K562 treated with DMSO at 1 percent for 48 hours (cell line): ENCODE results near the gene SLC25A5. TPM values are rescaled to one million over a fixed set of nuclear protein-coding genes. Genes with fewer than 3 reads are reported as not detected.

Experiments used
- total RNA-seq: library from RNA; unstranded; fragments of 300-600 nt; gene quantifications from 2 replicates; pipeline ENCODE4 v1.2.3, GENCODE V29; 2022; ENCODE audit warnings: low replicate concordance; ENCODE audit errors: extremely low read depth

The SLC25A5 gene
- total RNA-seq: 478 and 2,132 TPM in 2 replicates

DNA sequence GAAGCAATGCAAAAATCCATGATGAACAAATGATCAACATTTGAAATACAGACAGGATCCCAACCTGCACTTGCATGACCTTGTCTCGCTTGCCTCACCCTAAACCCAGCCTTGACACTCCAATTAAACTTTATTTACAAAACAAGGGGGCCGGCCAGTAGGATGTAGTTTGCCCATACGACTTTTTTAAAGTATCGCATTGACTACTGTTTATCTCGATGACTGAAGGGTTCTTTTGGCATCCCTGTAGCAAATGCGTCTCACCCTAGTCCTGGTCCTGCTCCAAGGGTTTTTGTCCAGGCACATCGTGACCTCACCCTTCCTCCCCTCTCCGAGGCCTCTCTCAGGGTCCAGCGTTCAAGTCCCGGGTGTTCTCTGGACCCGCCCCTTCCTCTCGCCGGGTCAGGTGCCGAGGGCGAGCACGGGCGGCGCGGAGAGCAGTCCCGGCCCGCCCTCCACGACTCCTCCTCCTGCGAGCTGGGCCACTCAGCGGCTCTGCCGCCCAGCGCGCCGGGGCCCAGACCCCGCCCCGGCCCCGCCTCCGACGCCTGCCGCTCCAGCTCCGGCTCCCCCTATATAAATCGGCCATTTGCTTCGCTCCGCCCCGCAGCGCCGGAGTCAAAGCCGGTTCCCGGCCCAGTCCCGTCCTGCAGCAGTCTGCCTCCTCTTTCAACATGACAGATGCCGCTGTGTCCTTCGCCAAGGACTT, at the start of gene SLC25A5:
SLC25A5 (plus strand) TSS at position 603 of the 709 bp plus-strand sequence; CDS start at position 675, 72 bp downstream.

Other genes starting within 250 kb of the SLC25A5 start
- gene PGRMC1, start 232.2 kb upstream of the SLC25A5 start, total RNA-seq: 234 TPM in 1 of 2 replicates, not detected in the other
- gene SLC25A43, start 69.1 kb upstream of the SLC25A5 start, total RNA-seq: not detected in 2 replicates
- not detected in 2 replicates for gene STEEP1, start 97.0 kb downstream of the SLC25A5 start, total RNA-seq
- not detected in 2 replicates for gene UBE2A, start 106.1 kb downstream of the SLC25A5 start, total RNA-seq
- gene NKRF, start 138.0 kb downstream of the SLC25A5 start, total RNA-seq: not detected in 2 replicates
- gene SEPTIN6, start 224.7 kb downstream of the SLC25A5 start, total RNA-seq: not detected in 2 replicates